HepG2 (cell line): Measurements from ENCODE around the gene GPR152. TPM values are rescaled to one million over a fixed set of nuclear protein-coding genes. Genes with fewer than 3 reads are reported as not detected.
A peak's percentile ranks its signal among the peaks of the same experiment; 100 is the strongest.

Experiments
- ARID4A ChIP-seq: sonication (generic); formaldehyde crosslinking; IDR thresholded peaks from 2 replicates; pipeline ENCODE4 v1.5.0; 2020; ENCODE audit warnings: mild to moderate bottlenecking, missing genetic modification reagents, borderline replicate concordance
- CCDC6 ChIP-seq: sonication (generic); formaldehyde crosslinking; IDR thresholded peaks from 2 replicates; pipeline ENCODE4 v1.8.1; 2022; ENCODE audit warnings: mild to moderate bottlenecking, missing genetic modification reagents, moderate library complexity
- DR1 ChIP-seq: sonication (generic); formaldehyde crosslinking; IDR thresholded peaks from 2 replicates; pipeline ENCODE4 v1.8.0; 2021; ENCODE audit warnings: mild to moderate bottlenecking, missing genetic modification reagents, inconsistent platforms
- HBP1 ChIP-seq: IDR thresholded peaks from 2 replicates; pipeline ENCODE4 v1.6.1; 2016; ENCODE audit warnings: low read depth, control low read depth
- HNRNPH1 ChIP-seq: fragments of 200-400 bp; formaldehyde crosslinking; optimal IDR thresholded peaks from 2 replicates; pipeline ENCODE3; 2017; ENCODE audit warnings: mild to moderate bottlenecking, low read depth, low read length
- MATR3 ChIP-seq: sonication (generic); formaldehyde crosslinking; IDR thresholded peaks from 2 replicates; pipeline ENCODE4 v1.4.0; 2020; ENCODE audit warnings: missing genetic modification reagents
- MIER2 ChIP-seq: IDR thresholded peaks from 2 replicates; pipeline ENCODE4 v1.6.1; 2016; ENCODE audit warnings: missing biosample characterization, missing genetic modification reagents
- MLLT10 ChIP-seq: sonication (generic); formaldehyde crosslinking; IDR thresholded peaks from 2 replicates; pipeline ENCODE4 v1.4.0; 2020; ENCODE audit warnings: missing genetic modification reagents
- NFAT5 ChIP-seq: sonication (generic); formaldehyde crosslinking; IDR thresholded peaks from 2 replicates; pipeline ENCODE4 v1.4.0; 2020; ENCODE audit warnings: missing genetic modification reagents
- PHF8 ChIP-seq: sonication (generic); formaldehyde crosslinking; IDR thresholded peaks from 2 replicates; pipeline ENCODE4 v1.5.0; 2020; ENCODE audit warnings: missing genetic modification reagents
- ZNF234 ChIP-seq: sonication (generic); formaldehyde crosslinking; conservative IDR thresholded peaks from 2 replicates; pipeline ENCODE4 v1.5.1; 2020; ENCODE audit warnings: mild to moderate bottlenecking, missing genetic modification reagents
- ZNF367 ChIP-seq: sonication (generic); formaldehyde crosslinking; IDR thresholded peaks from 2 replicates; pipeline ENCODE4 v1.4.0; 2020; ENCODE audit warnings: missing genetic modification reagents, borderline replicate concordance
- ZNF546 ChIP-seq: sonication (generic); formaldehyde crosslinking; conservative IDR thresholded peaks from 2 replicates; pipeline ENCODE4 v1.8.1; 2023; ENCODE audit warnings: mild to moderate bottlenecking, missing genetic modification reagents
- ZNF710 ChIP-seq: sonication (generic); formaldehyde crosslinking; IDR thresholded peaks from 2 replicates; pipeline ENCODE4 v1.5.0; 2020; ENCODE audit warnings: mild to moderate bottlenecking, missing genetic modification reagents, borderline replicate concordance
- ZNF772 ChIP-seq: sonication (generic); formaldehyde crosslinking; IDR thresholded peaks from 2 replicates; pipeline ENCODE4 v1.5.0; 2020; ENCODE audit warnings: mild to moderate bottlenecking, missing genetic modification reagents
- polyA plus RNA-seq, 8 experiments: library from polyadenylated mRNA; depleted of rRNA in 3 of 8; stranded (reverse) in 7 of 8; unstranded in 1 of 8; fragments of >200 nt; fragmentation: Illumina TruSeq in 4 of 8; extraction: Trizol in 4 of 8; gene quantifications; 2 replicates each; pipeline versions ENCODE4 v1.2.1 to v1.2.3, GENCODE V29; 2011 to 2016; ENCODE audit warnings: low read depth in 4 of 8, missing spikeins in 1 of 8, mixed read lengths in 1 of 8; ENCODE audit not compliant: insufficient read depth in 1 of 8
- total RNA-seq, 5 experiments: library from RNA; depleted of rRNA; stranded (reverse); fragments of >200 nt; fragmentation: Illumina TruSeq; extraction: Trizol; gene quantifications; 2 replicates each; pipeline ENCODE4 v1.2.3, GENCODE V29; 2016; ENCODE audit warnings: low read depth in 1 of 5

GPR152 gene
- total and polyA plus RNA-seq, 2 of the 13 experiments (the other 11 are each of a cell fraction or from before 2014, with no cell fraction given): not detected

- peak; percentile 56; the same call in 1 of the 2 replicates for TF ChIP-seq ARID4A (CRISPR knock-in tag)
- TF ChIP-seq ZNF710 (CRISPR knock-in tag): no peak
- TF ChIP-seq MATR3 (CRISPR knock-in tag): no peak
- TF ChIP-seq MIER2 (CRISPR knock-in tag): no peak
- TF ChIP-seq CCDC6 (CRISPR knock-in tag): peak; percentile 89; the same call in 1 of the 2 replicates
- no peak for TF ChIP-seq ZNF234 (CRISPR knock-in tag)
- TF ChIP-seq NFAT5 (CRISPR knock-in tag): 0 out of 2 replicates have a peak, but pooled peaks have one; percentile 11
- no peak for TF ChIP-seq MLLT10 (CRISPR knock-in tag)
- 0 out of 2 replicates have a peak, but pooled peaks have one; percentile 63 for TF ChIP-seq DR1 (CRISPR knock-in tag)
- 0 out of 2 replicates have a peak, but pooled peaks have one; percentile 20 for TF ChIP-seq PHF8
- peak; percentile 19; the same call in 1 of the 2 replicates for TF ChIP-seq ZNF367 (CRISPR knock-in tag)
- peak; percentile 19; the same call in 1 of the 2 replicates for TF ChIP-seq ZNF772 (CRISPR knock-in tag)
- no peak for TF ChIP-seq HNRNPH1
- TF ChIP-seq HBP1 (CRISPR knock-in tag): 0 out of 2 replicates have a peak, but pooled peaks have one; percentile 55
- no peak for TF ChIP-seq ZNF546 (CRISPR knock-in tag)
These were observed 31.7 kb downstream of the GPR152 start (continued) for GRCh38 chr11:67420646-67421429.
